K562 (cell line): ENCODE data around the gene SLC34A1. TPM values are rescaled to one million over a fixed set of nuclear protein-coding genes. Genes with fewer than 3 reads are reported as not detected.

ENCODE experiments used
- BRF1 ChIP-seq: IDR thresholded peaks from 3 replicates; pipeline ENCODE4 v1.6.1; 2011; ENCODE audit warnings: borderline replicate concordance, mild to moderate bottlenecking; ENCODE audit not compliant: insufficient read length; ENCODE audit errors: extremely low read depth
- CBFA2T2 ChIP-seq: fragments of 450-650 bp; conservative IDR thresholded peaks from 2 replicates; pipeline ENCODE4 v1.6.1; 2017; ENCODE audit warnings: mild to moderate bottlenecking
- CREM ChIP-seq: IDR thresholded peaks from 2 replicates; pipeline ENCODE4 v1.6.1; 2014; ENCODE audit warnings: antibody characterized with exemption, low read depth
- DIDO1 ChIP-seq: fragments of 450-650 bp; IDR thresholded peaks from 2 replicates; pipeline ENCODE4 v1.6.1; 2016; ENCODE audit warnings: low read depth, missing biosample characterization, missing genetic modification characterization
- DNMT1 ChIP-seq: fragments of 450-650 bp; IDR thresholded peaks from 2 replicates; pipeline ENCODE4 v1.6.1; 2016; ENCODE audit warnings: antibody characterized with exemption, mild to moderate bottlenecking
- ELF2 ChIP-seq: fragments of 250-450 bp; sonication (Bioruptor Pico); IDR thresholded peaks from 2 replicates; pipeline ENCODE4 v1.5.0; 2021; ENCODE audit warnings: mild to moderate bottlenecking
- HCFC1 ChIP-seq: IDR thresholded peaks from 2 replicates; pipeline ENCODE4 v1.6.1; 2012; ENCODE audit warnings: low read depth, low read length, improper control_type of control experiment
- HDAC3 ChIP-seq: fragments of 450-650 bp; IDR thresholded peaks from 2 replicates; pipeline ENCODE4 v1.6.1; 2018; ENCODE audit warnings: borderline replicate concordance, mild to moderate bottlenecking, moderate library complexity; ENCODE audit not compliant: partially characterized antibody
- HMBOX1 ChIP-seq: sonication (generic); IDR thresholded peaks from 2 replicates; pipeline ENCODE4 v1.6.1; 2016
- HNRNPH1 ChIP-seq: fragments of 200-400 bp; formaldehyde crosslinking; optimal IDR thresholded peaks from 2 replicates; pipeline ENCODE3; 2017; ENCODE audit warnings: low read depth, mild to moderate bottlenecking, low read length, moderate library complexity
- KAT7 ChIP-seq: sonication (generic); formaldehyde crosslinking; IDR thresholded peaks from 2 replicates; pipeline ENCODE4 v1.8.0; 2022; ENCODE audit warnings: missing genetic modification reagents, mild to moderate bottlenecking, borderline replicate concordance
- KDM2B ChIP-seq: fragments of 250-450 bp; sonication (Bioruptor Pico); IDR thresholded peaks from 2 replicates; pipeline ENCODE4 v1.8.0; 2021; ENCODE audit warnings: mild to moderate bottlenecking, moderate library complexity
- NBN ChIP-seq: fragments of 450-650 bp; IDR thresholded peaks from 2 replicates; pipeline ENCODE4 v1.6.1; 2016; ENCODE audit warnings: low read depth, mild to moderate bottlenecking
- NFIX ChIP-seq: fragments of 250-450 bp; sonication (Bioruptor Pico); IDR thresholded peaks from 2 replicates; pipeline ENCODE4 v1.4.0; 2020; ENCODE audit warnings: low read depth, mild to moderate bottlenecking, moderate library complexity
- REST ChIP-seq, 2 experiments: fragments of 450-650 bp; formaldehyde crosslinking in 1 of 2; IDR thresholded peaks; 2 replicates each; pipeline versions ENCODE4 v1.4.0 to v1.6.1; 2014 to 2020; ENCODE audit warnings: mild to moderate bottlenecking in 2 of 2, borderline replicate concordance in 1 of 2, low read depth in 1 of 2
- ZBED1 ChIP-seq: IDR thresholded peaks from 2 replicates; pipeline ENCODE4 v1.6.1; 2014
- ZNF12 ChIP-seq: sonication (generic); formaldehyde crosslinking; IDR thresholded peaks from 2 replicates; pipeline ENCODE4 v1.4.0; 2020; ENCODE audit warnings: mild to moderate bottlenecking, missing genetic modification reagents
- ZNF311 ChIP-seq: fragments of 250-450 bp; sonication (Bioruptor Pico); IDR thresholded peaks from 2 replicates; pipeline ENCODE4 v1.4.0; 2020; ENCODE audit warnings: mild to moderate bottlenecking, moderate library complexity
- ZNF436 ChIP-seq: fragments of 250-450, 450-650 bp; sonication (Bioruptor Pico); formaldehyde crosslinking; IDR thresholded peaks from 2 replicates; pipeline ENCODE4 v1.7.0; 2020; ENCODE audit warnings: mild to moderate bottlenecking
- ZNF507 ChIP-seq: conservative IDR thresholded peaks from 2 replicates; pipeline ENCODE4 v1.6.1; 2017; ENCODE audit warnings: missing genetic modification characterization, missing compliant biosample characterization
- ZNF717 ChIP-seq: fragments of 250-450 bp; sonication (Bioruptor Pico); IDR thresholded peaks from 2 replicates; pipeline ENCODE4 v1.5.0; 2021
- polyA plus RNA-seq, 8 experiments: library from polyadenylated mRNA; depleted of rRNA in 4 of 8; stranded (reverse) in 5 of 8; unstranded in 3 of 8; fragments of >200 nt; fragmentation: Nextera tagmentation in 2 of 8; fragmentation: Illumina TruSeq in 1 of 8; extraction: Ambion mirVana in 2 of 8; extraction: Trizol in 1 of 8; gene quantifications; 2 replicates each; pipeline versions ENCODE4 v1.2.1 to v1.2.3, GENCODE V29; 2011 to 2014; ENCODE audit warnings: inconsistent platforms in 1 of 8, missing spikeins in 1 of 8
- total RNA-seq, 7 experiments: library from RNA; depleted of rRNA in 6 of 7; stranded (reverse); fragments of >200 nt in 6 of 7; fragmentation: Illumina TruSeq in 2 of 7; extraction: Trizol in 2 of 7; gene quantifications; 2 replicates each; pipeline versions ENCODE4 v1.2.1 to v1.2.3, GENCODE V29; 2011 to 2021; ENCODE audit warnings: low replicate concordance in 1 of 7

SLC34A1 gene
- total and polyA plus RNA-seq, 9 of the 15 experiments (the other 6 are each of a cell fraction or from before 2014, with no cell fraction given): not detected

DNA sequence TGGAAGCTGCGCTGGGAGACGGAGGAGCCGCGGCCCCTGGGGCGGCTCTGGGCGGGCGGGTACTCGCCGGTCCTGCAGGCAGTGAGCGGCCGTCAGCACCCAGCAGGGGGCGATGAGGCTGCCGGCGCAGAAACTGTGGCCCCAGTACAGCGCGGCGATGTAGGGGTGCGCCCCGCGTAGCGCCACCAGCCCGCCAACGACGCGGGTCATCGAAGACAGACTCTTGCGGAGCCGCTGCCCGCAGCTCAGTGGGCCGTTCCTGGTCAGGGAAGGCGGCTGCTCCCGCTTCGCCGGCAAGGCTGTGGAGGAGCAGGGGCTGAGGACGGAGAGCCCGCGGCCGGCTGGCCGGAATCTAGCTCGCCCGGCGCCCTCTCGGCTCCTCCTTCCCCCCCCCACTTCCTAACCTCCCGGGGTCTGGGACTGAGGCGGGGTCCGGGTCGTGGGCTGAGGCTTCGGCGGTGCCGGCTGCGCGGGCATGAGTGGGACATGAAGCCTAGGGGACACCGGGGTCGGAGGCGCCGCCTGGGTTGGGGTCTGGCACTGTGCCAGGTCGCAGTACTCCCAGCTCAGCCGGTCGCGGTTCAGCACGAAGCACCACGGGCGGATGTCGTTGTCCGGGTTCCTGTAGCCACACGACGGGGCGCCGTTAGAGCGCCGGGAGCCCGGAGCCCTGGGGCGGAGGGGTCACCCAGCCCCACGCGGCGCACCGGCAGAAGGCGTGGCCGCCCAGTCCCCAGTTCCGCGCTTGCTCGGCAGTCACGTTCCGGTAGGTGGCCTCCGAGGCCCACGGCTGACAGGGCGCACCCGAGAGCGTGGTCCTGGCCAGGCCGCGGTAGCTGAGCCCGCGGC lies 19.8 kb downstream of the SLC34A1 start (continued):
- TF ChIP-seq KDM2B (CRISPR knock-in tag) (peak; percentile 96), NBN (no peak), HDAC3 (no peak), ZNF12 (CRISPR knock-in tag) (peak; percentile 67), ZNF436 (no peak), HCFC1 (peak; percentile 47), HNRNPH1 (no peak), ZNF717 (CRISPR knock-in tag) (no peak), KAT7 (CRISPR knock-in tag) (no peak; the same call in none of the 2 replicates), HMBOX1 (no peak), DNMT1 (no peak), ZNF311 (CRISPR knock-in tag) (no peak), ZNF507 (tag) (no peak), NFIX (CRISPR knock-in tag) (peak; percentile 99), BRF1 (no peak), CBFA2T2 (0 out of 2 replicates have a peak, but pooled peaks have one; percentile 6), ZBED1 (no peak; the same call in 1 of the 2 replicates), CREM (peak; percentile 84), ELF2 (0 out of 2 replicates have a peak, but pooled peaks have one; percentile 25), DIDO1 (tag) (no peak), REST (IDR thresholded peaks at IDR 0.05; ENCODE audit: borderline replicate concordance) (peak; percentile 89), REST (CRISPR knock-in tag; IDR thresholded peaks at IDR 0.05; ENCODE audit: low read depth) (peak; percentile 58; the same call in 1 of the 2 replicates)
